OCI-LY3 (cell line): ENCODE results near the gene SPDYE1.
"Not testable (repeated sequence)": the region's sequence is repeated elsewhere in the genome, so short reads cannot be mapped to it uniquely, and the experiment has no call there.

Experiments used
- H2AFZ ChIP-seq: fragments of 200-600, 300-600 bp; shearing (Covaris generic); 2 replicates; pipeline ENCODE4 v1.6.0; 2014; ENCODE audit warnings: antibody characterized with exemption, low read depth, low read length
- H3K27ac ChIP-seq: fragments of 200-600, 300-600 bp; sonication (generic); 2 replicates; pipeline ENCODE4 v1.5.1; 2014; ENCODE audit warnings: mild to moderate bottlenecking, low read length, moderate library complexity, mixed read lengths
- H3K27me3 ChIP-seq: fragments of 200-600, 300-600 bp; sonication (generic); 2 replicates; pipeline ENCODE4 v1.6.1; 2014; ENCODE audit warnings: low read depth, low read length, mixed read lengths
- H3K36me3 ChIP-seq: fragments of 200-600, 300-600 bp; sonication (generic); replicated peaks from 2 replicates; pipeline ENCODE3; 2014; ENCODE audit warnings: low read depth, low read length, mixed read lengths
- H3K4me1 ChIP-seq: fragments of 300-600, 200-600 bp; sonication (generic); 2 replicates; pipeline ENCODE4 v1.6.1; 2014; ENCODE audit warnings: low read length, mixed read lengths
- H3K4me2 ChIP-seq: fragments of 200-600, 300-600 bp; sonication (generic); 2 replicates; pipeline ENCODE4 v1.6.1; 2014; ENCODE audit warnings: low read length, mixed read lengths
- H3K4me3 ChIP-seq: fragments of 300-600, 200-600 bp; sonication (generic); 2 replicates; pipeline ENCODE4 v1.5.1; 2014; ENCODE audit warnings: antibody characterized with exemption, mild to moderate bottlenecking, low read length, moderate library complexity
- H3K79me2 ChIP-seq: fragments of 300-600, 200-600 bp; shearing (Covaris generic); 2 replicates; pipeline ENCODE4 v1.6.1; 2014; ENCODE audit warnings: mild to moderate bottlenecking, low read length, mixed read lengths
- H3K9ac ChIP-seq: fragments of 300-600, 200-600 bp; shearing (Covaris generic); 2 replicates; pipeline ENCODE4 v1.6.0; 2014; ENCODE audit warnings: mild to moderate bottlenecking, low read length, moderate library complexity
- H3K9me3 ChIP-seq: fragments of 200-600, 300-600 bp; shearing (Covaris generic); 2 replicates; pipeline ENCODE4 v1.6.1; 2014; ENCODE audit warnings: low read length, mixed read lengths; ENCODE audit not compliant: insufficient read depth
- H4K20me1 ChIP-seq: fragments of 200-600, 300-600 bp; sonication (generic); 2 replicates; pipeline ENCODE4 v1.6.1; 2016; ENCODE audit warnings: low read length, mixed read lengths; ENCODE audit not compliant: insufficient read depth
- EZH2phosphoT487 ChIP-seq: fragments of 200-600 bp; shearing (Covaris generic); IDR thresholded peaks from 2 replicates; pipeline ENCODE4 v1.6.1; 2018; ENCODE audit warnings: antibody characterized with exemption, mixed run types, low read depth
- TF ChIP-seq, protein P1 (sequence below): fragments of 200-600, 300-600 bp; sonication (generic); IDR thresholded peaks from 2 replicates; pipeline ENCODE4 v1.5.1; 2014; ENCODE audit warnings: antibody characterized with exemption, low read length, low read depth

The SPDYE1 gene

DNA sequence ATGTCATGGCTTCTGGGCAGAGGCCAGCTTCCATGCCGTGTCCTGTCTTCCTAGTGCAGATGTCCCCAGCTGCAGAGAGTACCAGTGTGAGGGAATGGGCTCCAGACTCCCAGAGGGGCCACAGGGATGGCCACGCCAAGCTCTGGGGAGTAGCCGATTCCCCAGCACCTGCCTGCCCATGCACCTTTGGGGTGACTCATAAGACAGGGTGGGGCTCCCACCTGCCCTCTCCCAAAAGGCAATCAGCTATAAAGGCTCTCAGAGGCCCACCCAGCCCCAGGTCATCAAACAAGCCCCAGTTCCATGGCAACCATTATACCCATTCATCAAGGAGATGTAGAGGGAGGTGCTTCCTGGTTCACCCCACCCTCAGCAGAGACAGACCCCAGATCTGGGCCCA is at the start of gene SPDYE1:
SPDYE1 (plus strand) TSS at position 366 of the 400 bp plus-strand sequence. CDS start 2,053 bp downstream, outside the sequence.
- not testable (repeated sequence) for H3K4me3 ChIP-seq, H3K27ac ChIP-seq, H4K20me1 ChIP-seq, H3K27me3 ChIP-seq, H3K4me1 ChIP-seq, H3K36me3 ChIP-seq, H3K9me3 ChIP-seq, H3K9ac ChIP-seq, H2AFZ ChIP-seq, H3K4me2 ChIP-seq, H3K79me2 ChIP-seq

DNA sequence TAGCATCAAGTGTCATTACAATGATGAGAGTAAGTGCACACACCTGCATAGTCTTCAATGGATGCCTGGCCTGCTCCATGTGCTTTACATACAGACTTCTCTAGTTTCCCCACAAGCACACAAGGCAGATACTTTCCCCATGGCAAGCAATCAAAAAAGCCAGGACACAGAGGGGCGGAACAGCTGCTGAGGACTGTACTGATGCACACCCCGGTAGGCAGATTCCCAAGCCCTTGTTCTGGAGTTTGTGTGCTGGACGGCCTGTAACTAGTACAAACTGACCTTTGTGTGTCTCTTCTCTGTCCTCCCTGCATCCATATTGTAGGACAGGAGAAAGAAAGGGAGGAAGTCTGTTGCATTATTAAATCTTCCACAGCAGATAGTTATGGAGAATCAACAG is 45.7 kb upstream of the SPDYE1 start:
- Histone ChIP-seq H3K27me3 (no peaks in the 10 kb centered on the region), H3K4me2 (no peak overlapping the region), H3K27ac (no peak overlapping the region), H2AFZ (no peak overlapping the region), H3K4me1 (no peaks in the 10 kb centered on the region), H3K9ac (no peak overlapping the region), H3K4me3 (no peak overlapping the region), H3K36me3 (no peaks in the 10 kb centered on the region), H3K79me2 (no peaks in the 10 kb centered on the region), H3K9me3 (no peaks in the 10 kb centered on the region), H4K20me1 (no peaks in the 10 kb centered on the region)
- TF ChIP-seq, protein P1, sequence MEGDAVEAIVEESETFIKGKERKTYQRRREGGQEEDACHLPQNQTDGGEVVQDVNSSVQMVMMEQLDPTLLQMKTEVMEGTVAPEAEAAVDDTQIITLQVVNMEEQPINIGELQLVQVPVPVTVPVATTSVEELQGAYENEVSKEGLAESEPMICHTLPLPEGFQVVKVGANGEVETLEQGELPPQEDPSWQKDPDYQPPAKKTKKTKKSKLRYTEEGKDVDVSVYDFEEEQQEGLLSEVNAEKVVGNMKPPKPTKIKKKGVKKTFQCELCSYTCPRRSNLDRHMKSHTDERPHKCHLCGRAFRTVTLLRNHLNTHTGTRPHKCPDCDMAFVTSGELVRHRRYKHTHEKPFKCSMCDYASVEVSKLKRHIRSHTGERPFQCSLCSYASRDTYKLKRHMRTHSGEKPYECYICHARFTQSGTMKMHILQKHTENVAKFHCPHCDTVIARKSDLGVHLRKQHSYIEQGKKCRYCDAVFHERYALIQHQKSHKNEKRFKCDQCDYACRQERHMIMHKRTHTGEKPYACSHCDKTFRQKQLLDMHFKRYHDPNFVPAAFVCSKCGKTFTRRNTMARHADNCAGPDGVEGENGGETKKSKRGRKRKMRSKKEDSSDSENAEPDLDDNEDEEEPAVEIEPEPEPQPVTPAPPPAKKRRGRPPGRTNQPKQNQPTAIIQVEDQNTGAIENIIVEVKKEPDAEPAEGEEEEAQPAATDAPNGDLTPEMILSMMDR: no peak
- no peak for TF ChIP-seq EZH2phosphoT487

DNA sequence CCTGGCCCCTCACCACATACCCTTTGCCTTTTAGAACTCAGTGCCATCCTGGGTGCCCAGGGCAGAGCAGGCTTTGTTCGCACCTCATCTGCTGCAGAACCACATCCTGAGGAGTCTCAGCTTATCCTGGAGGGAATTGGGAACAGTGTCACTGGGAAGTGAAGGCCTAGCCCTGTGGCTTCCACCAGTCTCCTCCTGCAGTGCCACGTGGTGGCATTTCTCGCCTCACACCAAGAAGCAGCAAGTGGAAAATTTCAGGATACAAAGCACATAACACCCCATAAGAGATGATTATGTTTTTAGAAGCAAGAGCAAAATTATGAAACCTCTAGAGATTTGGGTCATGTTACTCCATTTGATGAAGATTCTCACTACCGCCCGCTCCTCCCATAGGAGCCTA is 44.6 kb upstream of the SPDYE1 start:
- Histone ChIP-seq H3K79me2 (no peaks in the 10 kb centered on the region), H3K4me3 (no peak overlapping the region), H3K9me3 (no peaks in the 10 kb centered on the region), H3K9ac (no peak overlapping the region), H3K4me2 (no peak overlapping the region), H4K20me1 (no peaks in the 10 kb centered on the region), H2AFZ (no peak overlapping the region), H3K27ac (no peak overlapping the region), H3K36me3 (no peaks in the 10 kb centered on the region), H3K27me3 (no peaks in the 10 kb centered on the region), H3K4me1 (no peaks in the 10 kb centered on the region)
- TF ChIP-seq EZH2phosphoT487: no peak
- TF ChIP-seq, protein P1: no peak

- Histone ChIP-seq H3K9me3 (no peaks in the 10 kb centered on the region), H2AFZ (no peak overlapping the region), H3K4me1 (no peaks in the 10 kb centered on the region), H3K4me2 (no peak overlapping the region), H3K27me3 (no peaks in the 10 kb centered on the region), H3K4me3 (no peak overlapping the region), H4K20me1 (no peaks in the 10 kb centered on the region), H3K9ac (no peak overlapping the region), H3K27ac (no peak overlapping the region), H3K79me2 (no peaks in the 10 kb centered on the region), H3K36me3 (no peaks in the 10 kb centered on the region)
- TF ChIP-seq, protein P1: peak; percentile 64
- no peak for TF ChIP-seq EZH2phosphoT487
Observed at GRCh38 chr7:43954524-43955228, 43.0 kb upstream of the SPDYE1 start.
